Stomach smooth muscle (tissue), 2 donors: ENCODE data around the gene TEF.

Experiments used
- H3K27ac ChIP-seq: one replicate; pipeline ENCODE4 v1.7.0; 2013; ENCODE audit warnings: mild to moderate bottlenecking, low read length, inconsistent platforms
- H3K27me3 ChIP-seq, 2 donors: one replicate each; pipeline ENCODE4 v1.7.0; 2013; ENCODE audit warnings: low read length in 2 of 2; ENCODE audit not compliant: insufficient read depth in 2 of 2, control insufficient read depth in 1 of 2
- H3K36me3 ChIP-seq, 2 donors: one replicate each; pipeline ENCODE4 v1.7.0; 2013; ENCODE audit warnings: low read length in 2 of 2; ENCODE audit not compliant: control insufficient read depth in 2 of 2, insufficient read depth in 2 of 2
- H3K4me1 ChIP-seq: one replicate; pipeline ENCODE4 v1.7.0; 2013; ENCODE audit warnings: low read length; ENCODE audit not compliant: control insufficient read depth, insufficient read depth
- H3K4me3 ChIP-seq, 2 donors: one replicate each; pipeline ENCODE4 v1.7.0; 2013; ENCODE audit warnings: low read length in 2 of 2
- H3K9ac ChIP-seq, 2 donors: one replicate each; pipeline ENCODE4 v1.7.0; 2013; ENCODE audit warnings: low read length in 2 of 2, mild to moderate bottlenecking in 1 of 2
- H3K9me3 ChIP-seq, 2 donors: one replicate each; pipeline ENCODE4 v1.7.0; 2013; ENCODE audit warnings: low read length in 2 of 2; ENCODE audit not compliant: control insufficient read depth in 2 of 2
- donor health status: healthy.
- donor health status: Pancreatic carcinoma.

Gene TEF

GRCh38 chr22:41354979-41355378 lies 26.8 kb upstream of the TEF start:
- Histone ChIP-seq H3K4me3 (no peak overlapping the region), H3K9me3 (no peaks in the 10 kb centered on the region), H3K9ac (no peak overlapping the region), H3K4me1 (no peaks in the 10 kb centered on the region), H3K27ac (no peak overlapping the region), H3K27me3 (no peaks in the 10 kb centered on the region), H3K36me3 (peaks cover 42 to 54% of the 10 kb centered on the region in 2 donors)

GRCh38 chr22:41355895-41356294 lies 25.8 kb upstream of the TEF start:
- H3K4me1 ChIP-seq, result no peaks in the 10 kb centered on the region
- H3K27me3 ChIP-seq, result no peaks in the 10 kb centered on the region
- H3K9ac ChIP-seq, result no peak overlapping the region
- H3K9me3 ChIP-seq, result no peaks in the 10 kb centered on the region
- no peak overlapping the region for H3K27ac ChIP-seq
- H3K4me3 ChIP-seq, result no peak overlapping the region
- H3K36me3 ChIP-seq, result peaks cover 36 to 46% of the 10 kb centered on the region in 2 donors

GRCh38 chr22:41356430-41357028 lies 25.2 kb upstream of the TEF start:
- Histone ChIP-seq H3K27ac (no peak overlapping the region), H3K36me3 (peaks cover 30 to 41% of the 10 kb centered on the region in 2 donors), H3K27me3 (no peaks in the 10 kb centered on the region), H3K9ac (no peak overlapping the region), H3K4me1 (no peaks in the 10 kb centered on the region), H3K9me3 (no peaks in the 10 kb centered on the region), H3K4me3 (no peak overlapping the region)

- H3K27ac ChIP-seq, result no peak overlapping the region
- no peak overlapping the region for H3K4me3 ChIP-seq
- no peaks in the 10 kb centered on the region for H3K27me3 ChIP-seq
- H3K9me3 ChIP-seq, result no peaks in the 10 kb centered on the region
- no peak overlapping the region for H3K9ac ChIP-seq
- peaks cover 25 to 36% of the 10 kb centered on the region in 2 donors for H3K36me3 ChIP-seq
- no peaks in the 10 kb centered on the region for H3K4me1 ChIP-seq
Observed at GRCh38 chr22:41357191-41357590, 24.6 kb upstream of the TEF start.

GRCh38 chr22:41358927-41359326 lies 22.8 kb upstream of the TEF start:
- Histone ChIP-seq H3K27me3 (no peaks in the 10 kb centered on the region), H3K9ac (no peak overlapping the region), H3K4me1 (no peaks in the 10 kb centered on the region), H3K4me3 (no peak overlapping the region), H3K36me3 (peaks cover 16 to 28% of the 10 kb centered on the region in 2 donors), H3K9me3 (no peaks in the 10 kb centered on the region), H3K27ac (no peak overlapping the region)

- H3K27ac ChIP-seq, result no peak overlapping the region
- H3K36me3 ChIP-seq, result peaks cover 12 to 25% of the 10 kb centered on the region in 2 donors
- no peaks in the 10 kb centered on the region for H3K27me3 ChIP-seq
- H3K9ac ChIP-seq, result no peak overlapping the region
- no peaks in the 10 kb centered on the region for H3K9me3 ChIP-seq
- H3K4me3 ChIP-seq, result no peak overlapping the region
- H3K4me1 ChIP-seq, result no peaks in the 10 kb centered on the region
Observed at GRCh38 chr22:41359376-41359775, 22.4 kb upstream of the TEF start.

GRCh38 chr22:41360126-41360525 lies 21.6 kb upstream of the TEF start:
- no peak overlapping the region for H3K4me3 ChIP-seq
- no peak overlapping the region for H3K9ac ChIP-seq
- H3K4me1 ChIP-seq, result no peaks in the 10 kb centered on the region
- H3K27ac ChIP-seq, result no peak overlapping the region
- no peaks in the 10 kb centered on the region for H3K9me3 ChIP-seq
- no peaks in the 10 kb centered on the region for H3K27me3 ChIP-seq
- peaks cover 10 to 21% of the 10 kb centered on the region in 2 donors for H3K36me3 ChIP-seq

GRCh38 chr22:41361716-41362310 lies 19.9 kb upstream of the TEF start:
- Histone ChIP-seq H3K9me3 (no peaks in the 10 kb centered on the region), H3K9ac (no peak overlapping the region), H3K36me3 (peaks cover 0 to 7% of the 10 kb centered on the region in 2 donors), H3K4me1 (peaks cover 7% of the 10 kb centered on the region), H3K27ac (no peak overlapping the region), H3K27me3 (no peaks in the 10 kb centered on the region), H3K4me3 (no peak overlapping the region)

- Histone ChIP-seq H3K27ac (no peak overlapping the region), H3K4me1 (peaks cover 14% of the 10 kb centered on the region), H3K27me3 (no peaks in the 10 kb centered on the region)
Observed at GRCh38 chr22:41362615-41363014, 19.1 kb upstream of the TEF start.

GRCh38 chr22:41364233-41364632 lies 17.5 kb upstream of the TEF start:
- H3K36me3 ChIP-seq, result no peaks in the 10 kb centered on the region
- H3K27me3 ChIP-seq, result no peaks in the 10 kb centered on the region
- peaks cover 30% of the 10 kb centered on the region for H3K4me1 ChIP-seq
- no peak overlapping the region for H3K9ac ChIP-seq
- no peaks in the 10 kb centered on the region for H3K9me3 ChIP-seq
- H3K27ac ChIP-seq, result no peak overlapping the region
- H3K4me3 ChIP-seq, result no peak overlapping the region

More at GRCh38 chr22:41362615-41363014, 19.1 kb upstream of the TEF start:
- H3K36me3 ChIP-seq, result peaks cover 0 to 3% of the 10 kb centered on the region in 2 donors
- H3K9ac ChIP-seq, result no peak overlapping the region
- H3K4me3 ChIP-seq, result no peak overlapping the region
- H3K9me3 ChIP-seq, result no peaks in the 10 kb centered on the region

GRCh38 chr22:41364955-41365354 lies 16.8 kb upstream of the TEF start:
- Histone ChIP-seq H3K27me3 (no peaks in the 10 kb centered on the region), H3K27ac (no peak overlapping the region), H3K4me3 (no peak overlapping the region), H3K4me1 (peaks cover 32% of the 10 kb centered on the region), H3K9ac (no peak overlapping the region), H3K36me3 (no peaks in the 10 kb centered on the region), H3K9me3 (no peaks in the 10 kb centered on the region)
